GM23338 (cell line): ENCODE measurements around the gene NLGN1. TPM values are rescaled to one million over a fixed set of nuclear protein-coding genes. Genes with fewer than 3 reads are reported as not detected.

Experiments
- ATAC-seq: fragments of 200-7000 bp; cut with Tn5 transposase; 3 replicates; pipeline ENCODE4 v1.9.1; 2020
- DNase-seq: peaks from one replicate; pipeline ENCODE4 v3.0.0-alpha.2; 2015; ENCODE audit warnings: low spot score
- H2AFZ ChIP-seq: fragments of 200-600 bp; sonication (generic); 2 replicates; pipeline ENCODE4 v1.8.0; 2016; ENCODE audit warnings: antibody characterized with exemption, mild to moderate bottlenecking, moderate library complexity
- H3F3A ChIP-seq: fragments of 200-600 bp; sonication (generic); replicated peaks from 2 replicates; pipeline ENCODE4 v1.8.0; 2017; ENCODE audit warnings: antibody characterized with exemption, mixed run types, low read depth
- H3K27ac ChIP-seq: fragments of 200-600 bp; sonication (generic); 2 replicates; pipeline ENCODE4 v1.6.1; 2016; ENCODE audit warnings: low read depth
- H3K27me3 ChIP-seq: fragments of 200-600 bp; sonication (generic); 2 replicates; pipeline ENCODE4 v1.8.0; 2016; ENCODE audit warnings: mild to moderate bottlenecking, mixed run types, moderate library complexity; ENCODE audit not compliant: insufficient read depth
- H3K36me3 ChIP-seq: fragments of 200-600 bp; sonication (generic); 2 replicates; pipeline ENCODE4 v1.8.0; 2016; ENCODE audit warnings: mild to moderate bottlenecking; ENCODE audit not compliant: insufficient read depth
- H3K4me1 ChIP-seq: fragments of 200-600 bp; sonication (generic); 2 replicates; pipeline ENCODE4 v1.8.0; 2016; ENCODE audit warnings: mild to moderate bottlenecking, moderate library complexity; ENCODE audit not compliant: insufficient read depth
- H3K4me2 ChIP-seq: fragments of 200-600 bp; sonication (generic); 2 replicates; pipeline ENCODE4 v1.7.1; 2017; ENCODE audit warnings: mixed run types
- H3K4me3 ChIP-seq: fragments of 200-600 bp; sonication (generic); 2 replicates; pipeline ENCODE4 v1.6.1; 2016; ENCODE audit warnings: mixed run types
- H3K79me2 ChIP-seq: fragments of 200-600 bp; sonication (generic); replicated peaks from 2 replicates; pipeline ENCODE4 v1.8.0; 2017; ENCODE audit warnings: mild to moderate bottlenecking; ENCODE audit not compliant: insufficient read depth
- H3K9me2 ChIP-seq: fragments of 200-600 bp; sonication (generic); 2 replicates; pipeline ENCODE4 v1.8.0; 2017; ENCODE audit not compliant: insufficient read depth
- H4K20me1 ChIP-seq: fragments of 200-600 bp; sonication (generic); replicated peaks from 2 replicates; pipeline ENCODE4 v1.8.0; 2017; ENCODE audit warnings: mild to moderate bottlenecking; ENCODE audit not compliant: insufficient read depth
- H3K27ac Mint-ChIP-seq: 2 replicates; pipeline ENCODE4 v1.8.0; 2020; ENCODE audit warnings: inconsistent platforms, mild to moderate bottlenecking, moderate library complexity, mixed read lengths
- H3K27me3 Mint-ChIP-seq: 3 replicates; pipeline ENCODE4 v1.8.0; 2022; ENCODE audit warnings: low read depth, mild to moderate bottlenecking, moderate library complexity, mixed read lengths, inconsistent platforms; ENCODE audit not compliant: insufficient read depth, poor library complexity
- H3K36me3 Mint-ChIP-seq: 3 replicates; pipeline ENCODE4 v1.8.0; 2021; ENCODE audit warnings: low read depth, mild to moderate bottlenecking, inconsistent platforms, moderate library complexity, mixed read lengths
- H3K4me1 Mint-ChIP-seq: 3 replicates; pipeline ENCODE4 v1.8.0; 2020; ENCODE audit warnings: mild to moderate bottlenecking, inconsistent platforms, mixed read lengths
- H3K4me3 Mint-ChIP-seq: 3 replicates; pipeline ENCODE4 v1.8.0; 2021; ENCODE audit warnings: moderate library complexity, mild to moderate bottlenecking, inconsistent platforms, mixed read lengths
- H3K9me3 Mint-ChIP-seq: 3 replicates; pipeline ENCODE4 v1.8.0; 2020; ENCODE audit warnings: moderate library complexity, mild to moderate bottlenecking, inconsistent platforms, mixed read lengths
- ETS1 ChIP-seq: IDR thresholded peaks from 2 replicates; pipeline ENCODE4 v1.6.1; 2016; ENCODE audit warnings: antibody characterized with exemption
- EZH2phosphoT487 ChIP-seq: fragments of 200-600 bp; sonication (generic); IDR thresholded peaks from one replicate; pipeline ENCODE4 v1.8.1; 2018; ENCODE audit warnings: antibody characterized with exemption; ENCODE audit not compliant: unreplicated experiment
- POLR2AphosphoS5 ChIP-seq: IDR thresholded peaks from 2 replicates; pipeline ENCODE4 v1.6.1; 2016; ENCODE audit warnings: antibody characterized with exemption, low read depth
- REST ChIP-seq: IDR thresholded peaks from one replicate; pipeline ENCODE4 v1.6.1; 2018; ENCODE audit warnings: antibody characterized with exemption; ENCODE audit not compliant: unreplicated experiment
- ZNF114 ChIP-seq: fragments of 250-450 bp; sonication (Bioruptor Pico); IDR thresholded peaks from 2 replicates; pipeline ENCODE4 v1.5.0; 2020; ENCODE audit warnings: mild to moderate bottlenecking, moderate library complexity
- ZNF462 ChIP-seq: fragments of 250-450 bp; sonication (Bioruptor Pico); IDR thresholded peaks from 2 replicates; pipeline ENCODE4 v1.5.0; 2020; ENCODE audit warnings: mild to moderate bottlenecking, moderate library complexity
- polyA plus RNA-seq: library from polyadenylated mRNA; unstranded; fragments of >200 nt; fragmentation: Nextera tagmentation; extraction: Ambion mirVana; gene quantifications from 2 replicates; pipeline ENCODE4 v1.2.1, GENCODE V29; 2016
- total RNA-seq: library from RNA; depleted of rRNA; stranded (reverse); fragments of >200 nt; shearing (Covaris generic); gene quantifications from 2 replicates; pipeline ENCODE4 v1.2.3, GENCODE V29; 2014

The NLGN1 gene
- total and polyA plus RNA-seq, 2 experiments from 2014 or later: 6.5 to 18.6 TPM

GRCh38 chr3:173416070-173416469 is 18.5 kb downstream of the NLGN1 start:
- Mint-ChIP-seq H3K27me3 (peaks cover 4% of the 10 kb centered on the region), H3K4me1 (peaks cover 23% of the 10 kb centered on the region), H3K9me3 (peaks cover 17% of the 10 kb centered on the region), H3K36me3 (peaks cover 18% of the 10 kb centered on the region), H3K4me3 (no peak overlapping the region), H3K27ac (no peak overlapping the region)
- H4K20me1 ChIP-seq: no peaks in the 10 kb centered on the region
- H3F3A ChIP-seq: no peaks in the 10 kb centered on the region
- no peaks in the 10 kb centered on the region for H3K9me2 ChIP-seq
- no peak overlapping the region for H3K4me2 ChIP-seq
- no peaks in the 10 kb centered on the region for H3K79me2 ChIP-seq
- H3K4me1 ChIP-seq: peaks cover 27% of the 10 kb centered on the region
- no peak overlapping the region for H2AFZ ChIP-seq
- H3K27me3 ChIP-seq: no peaks in the 10 kb centered on the region
- no peaks in the 10 kb centered on the region; the same call in 1 of the 2 replicates for H3K36me3 ChIP-seq
- TF ChIP-seq ZNF114 (no peak), POLR2AphosphoS5 (no peak), EZH2phosphoT487 (no peak), ETS1 (no peak), ZNF462 (CRISPR knock-in tag) (no peak), REST (no peak)
- no peak overlapping the region for H3K27ac ChIP-seq
- H3K4me3 ChIP-seq: no peak overlapping the region
- ATAC-seq (no peak), DNase-seq (no peak)
